22Rv1 (cell line): ENCODE results near the gene PPP2R1A.

ENCODE experiments used
- CTCF ChIP-seq: fragments of 450-650 bp; IDR thresholded peaks from 2 replicates; pipeline ENCODE4 v1.5.1; 2017; ENCODE audit warnings: mild to moderate bottlenecking
- ZFX ChIP-seq: fragments of 450-650 bp; IDR thresholded peaks from 2 replicates; pipeline ENCODE4 v1.6.1; 2017; ENCODE audit warnings: antibody characterized with exemption, borderline replicate concordance

GRCh38 chr19:52191389-52191788, 1.5 kb downstream of the PPP2R1A start:
- TF ChIP-seq CTCF (no peak), ZFX (no peak)
